Endothelial cell of umbilical vein (primary cell): ENCODE measurements around the gene KCNQ2. TPM values are rescaled to one million over a fixed set of nuclear protein-coding genes. Genes with fewer than 3 reads are reported as not detected.

ENCODE experiments used
- BruUV-seq: library from RNA; stranded (reverse); fragments of 400-500 nt; replicated peaks from 2 replicates; lab custom pipeline; 2021; lab: Mats Ljungman, UMichigan
- CTCF ChIA-PET: fragments of 300-600, 350-600 bp; sonication (Branson Sonifier 250); formaldehyde crosslinking; loops from one replicate; lab custom pipeline; 2021; ENCODE audit warnings: antibody characterized with exemption, inconsistent platforms; lab: Charles Lee
- POLR2A ChIA-PET: fragments of 300-600, 350-600 bp; sonication (Branson Sonifier 250); formaldehyde crosslinking; loops from one replicate; lab custom pipeline; 2021; ENCODE audit warnings: antibody characterized with exemption, inconsistent platforms; lab: Charles Lee
- DNase-seq: peaks from one replicate; pipeline ENCODE4 v3.0.0-alpha.2; 2011; ENCODE audit warnings: low read depth, low spot score
- FAIRE-seq: peaks from 2 replicates; lab custom pipeline; 2011; peaks lifted over from hg19 to GRCh38; lab: Jason Lieb, UNC
- H2AFZ ChIP-seq: 2 replicates; pipeline ENCODE4 v1.6.0; 2012; ENCODE audit warnings: low read depth, low read length, control low read depth, inconsistent platforms
- H3K27ac ChIP-seq: 2 replicates; pipeline ENCODE4 v1.5.1; 2011; ENCODE audit warnings: low read depth, mild to moderate bottlenecking, control low read depth, low read length, moderate library complexity; ENCODE audit not compliant: insufficient read depth
- H3K27me3 ChIP-seq, 2 experiments: 2 replicates each; pipeline versions ENCODE4 v1.6.0 to v1.6.1; 2011; ENCODE audit warnings: low read length in 2 of 2, mixed read lengths in 1 of 2; ENCODE audit not compliant: control insufficient read depth in 2 of 2, insufficient read depth in 2 of 2
- H3K36me3 ChIP-seq, 2 experiments: 2 replicates in 1 of 2; 3 replicates in 1 of 2; pipeline ENCODE4 v1.5.1; 2011; ENCODE audit warnings: low read length in 2 of 2, mild to moderate bottlenecking in 1 of 2, moderate library complexity in 1 of 2; ENCODE audit not compliant: control insufficient read depth in 2 of 2, insufficient read depth in 2 of 2; ENCODE audit errors: extremely low read depth in 1 of 2
- H3K4me1 ChIP-seq: 3 replicates; pipeline ENCODE4 v1.5.1; 2011; ENCODE audit warnings: mild to moderate bottlenecking, low read length; ENCODE audit not compliant: control insufficient read depth, insufficient read depth; ENCODE audit errors: extremely low read depth
- H3K4me2 ChIP-seq: 2 replicates; pipeline ENCODE4 v1.6.1; 2011; ENCODE audit warnings: low read length, control low read depth, mixed read lengths; ENCODE audit not compliant: insufficient read depth
- H3K4me3 ChIP-seq, 3 experiments: fragments of 200-600 bp in 1 of 3; sonication (generic), shearing (Covaris generic) in 1 of 3; replicated peaks in 1 of 3; 2 replicates each; pipeline ENCODE4 v1.5.1; 2011 to 2016; ENCODE audit warnings: control low read depth in 3 of 3, low read length in 3 of 3, mild to moderate bottlenecking in 2 of 3, inconsistent platforms in 1 of 3, low read depth in 1 of 3, moderate library complexity in 1 of 3; ENCODE audit not compliant: insufficient read depth in 1 of 3
- H3K79me2 ChIP-seq: 2 replicates; pipeline ENCODE4 v1.6.0; 2012; ENCODE audit warnings: low read length, inconsistent platforms; ENCODE audit not compliant: control insufficient read depth, insufficient read depth
- H3K9ac ChIP-seq: replicated peaks from 2 replicates; pipeline ENCODE3; 2011; ENCODE audit warnings: low read length, control low read depth; ENCODE audit not compliant: insufficient read depth; ENCODE audit errors: extremely low read depth
- H3K9me1 ChIP-seq: replicated peaks from 3 replicates; pipeline ENCODE4 v1.6.0; 2011; ENCODE audit warnings: mild to moderate bottlenecking, low read length; ENCODE audit not compliant: control insufficient read depth, insufficient read depth; ENCODE audit errors: extremely low read depth
- H3K9me3 ChIP-seq: replicated peaks from 2 replicates; pipeline ENCODE4 v1.5.1; 2012; ENCODE audit warnings: low read length, inconsistent platforms; ENCODE audit not compliant: control insufficient read depth, insufficient read depth
- H4K20me1 ChIP-seq: replicated peaks from 2 replicates; pipeline ENCODE3; 2011; ENCODE audit warnings: mild to moderate bottlenecking, low read length; ENCODE audit not compliant: control insufficient read depth, insufficient read depth; ENCODE audit errors: extremely low read depth
- EZH2 ChIP-seq: IDR thresholded peaks from 2 replicates; pipeline ENCODE4 v1.6.1; 2012; ENCODE audit warnings: borderline replicate concordance, low read depth, mild to moderate bottlenecking, moderate library complexity, low read length, inconsistent platforms; ENCODE audit not compliant: severe bottlenecking
- FOS ChIP-seq: IDR thresholded peaks from 2 replicates; pipeline ENCODE4 v1.6.1; 2011; ENCODE audit warnings: mild to moderate bottlenecking, low read length, moderate library complexity, borderline replicate concordance; ENCODE audit not compliant: insufficient read depth
- GATA2 ChIP-seq: IDR thresholded peaks from 2 replicates; pipeline ENCODE4 v1.7.0; 2011; ENCODE audit warnings: low read depth, mild to moderate bottlenecking, moderate library complexity, mixed read lengths, low read length; ENCODE audit not compliant: insufficient read length, insufficient read depth
- JUN ChIP-seq: IDR thresholded peaks from 2 replicates; pipeline ENCODE4 v1.6.1; 2011; ENCODE audit warnings: borderline replicate concordance, low read depth; ENCODE audit not compliant: insufficient read length, insufficient read depth
- MYC ChIP-seq: IDR thresholded peaks from one replicate; pipeline ENCODE4 v1.6.1; 2011; ENCODE audit warnings: mild to moderate bottlenecking, low read depth, low read length
- POLR2A ChIP-seq: IDR thresholded peaks from 2 replicates; pipeline ENCODE4 v1.6.1; 2012; ENCODE audit warnings: low read depth, mild to moderate bottlenecking, control low read depth, low read length
- POLR2AphosphoS5 ChIP-seq: IDR thresholded peaks from 2 replicates; pipeline ENCODE4 v1.6.1; 2012; ENCODE audit warnings: low read depth, mild to moderate bottlenecking, control low read depth, low read length, moderate library complexity; ENCODE audit not compliant: insufficient read depth
- dilution Hi-C: fragments of 300-500 bp; cut with MboI; formaldehyde crosslinking; loops from one replicate; pipeline ENCODE4 v1.15.0; 2019; ENCODE audit warnings: low sequenced_read_pairs; ENCODE audit not compliant: extremely low pct_ligation_motif_present
- intact Hi-C: fragments of 100-400 bp; cut with micrococcal nuclease; formaldehyde crosslinking; loops from one replicate; pipeline ENCODE4 v1.10.0; 2022
- polyA plus RNA-seq, 4 experiments: library from polyadenylated mRNA; depleted of rRNA in 3 of 4; stranded (reverse) in 3 of 4; unstranded in 1 of 4; fragments of >200 nt; gene quantifications; 2 replicates each; pipeline versions ENCODE4 v1.2.1 to v1.2.3, GENCODE V29; 2011 to 2012; ENCODE audit warnings: missing spikeins in 1 of 4
- total RNA-seq: library from RNA; stranded (reverse); gene quantifications from 2 replicates; pipeline ENCODE4 v1.2.3, GENCODE V29; 2021
- TF ChIP-seq, protein P1 (sequence below): IDR thresholded peaks from 2 replicates; pipeline ENCODE4 v1.6.1; 2011; ENCODE audit not compliant: insufficient read depth, insufficient read length
- TF ChIP-seq, protein P2 (sequence below), 2 donors: IDR thresholded peaks; 1 replicate in 1 of 2; 2 replicates in 1 of 2; pipeline ENCODE4 v1.5.1; 2011; ENCODE audit warnings: low read length in 2 of 2, mild to moderate bottlenecking in 2 of 2, moderate library complexity in 2 of 2, control low read depth in 1 of 2, inconsistent platforms in 1 of 2, low read depth in 1 of 2; ENCODE audit not compliant: insufficient read depth in 1 of 2; ENCODE audit errors: extremely low read depth in 1 of 2

KCNQ2 gene
- total and polyA plus RNA-seq, 2 donors (not counting 3 experiments of a cell fraction or from before 2014, with no cell fraction given), result not detected

DNA sequence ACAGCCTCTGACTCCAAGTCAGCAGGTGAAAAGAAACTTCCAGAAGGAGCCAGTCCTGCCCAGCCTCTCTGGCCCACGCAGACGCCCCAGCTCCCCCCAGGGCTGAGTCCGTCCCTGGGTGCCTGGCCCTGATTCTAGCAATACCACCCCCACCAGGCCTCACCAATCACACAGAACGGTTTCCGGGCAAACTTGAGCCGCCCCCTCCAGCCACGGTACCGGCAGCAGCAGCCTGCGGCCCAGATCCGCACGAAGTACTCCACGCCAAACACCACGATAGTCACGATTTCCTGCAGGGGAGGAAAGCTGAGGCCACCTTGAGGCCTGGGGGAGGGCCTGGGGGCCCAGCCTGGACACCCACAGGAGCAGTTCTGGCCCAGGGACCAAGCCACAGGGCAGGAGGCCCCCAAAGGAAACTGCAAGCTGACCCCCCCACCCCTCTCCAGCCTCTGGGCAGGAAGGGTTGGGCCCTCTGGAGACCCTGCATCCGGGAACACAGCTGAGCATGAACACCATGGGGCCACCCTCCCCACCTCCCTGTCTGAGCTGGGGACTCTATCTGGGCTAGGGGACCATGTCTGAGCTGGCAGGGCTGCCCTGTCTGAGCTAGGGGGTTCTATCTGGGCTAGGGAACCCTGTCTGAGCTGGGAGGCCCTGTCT, 27.2 kb downstream of the KCNQ2 start:
- H4K20me1 ChIP-seq, result no peaks in the 10 kb centered on the region
- DNase-seq (no peak), FAIRE-seq (no peak)
- H3K4me2 ChIP-seq, result no peak overlapping the region
- no peaks in the 10 kb centered on the region for H3K4me1 ChIP-seq
- ChIA-PET POLR2A (no interaction called here), CTCF (interaction anchor here (0.7 to 1.4 kb wide), 3 partner anchors 9 to 76 kb away, joined by 3 to 4 read pairs (median 3); partner anchors contain the start of gene PPDPF)
- H3K9ac ChIP-seq, result no peak overlapping the region
- no peaks in the 10 kb centered on the region for H3K27me3 ChIP-seq
- intact Hi-C loops, result no loop called here
- H3K9me1 ChIP-seq, result no peaks in the 10 kb centered on the region
- TF ChIP-seq, protein P1, sequence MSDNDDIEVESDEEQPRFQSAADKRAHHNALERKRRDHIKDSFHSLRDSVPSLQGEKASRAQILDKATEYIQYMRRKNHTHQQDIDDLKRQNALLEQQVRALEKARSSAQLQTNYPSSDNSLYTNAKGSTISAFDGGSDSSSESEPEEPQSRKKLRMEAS, result no peak
- TF ChIP-seq JUN (no peak), MYC (no peak), POLR2A (no peak), GATA2 (no peak)
- no peak overlapping the region for H3K4me3 ChIP-seq
- H3K27ac ChIP-seq, result no peak overlapping the region
- H3K79me2 ChIP-seq, result no peaks in the 10 kb centered on the region
- no TSS peak for BruUV-seq
- no peak overlapping the region for H2AFZ ChIP-seq
- H3K36me3 ChIP-seq, result no peaks in the 10 kb centered on the region
- dilution Hi-C loops, result no loop called here
- H3K9me3 ChIP-seq, result no peaks in the 10 kb centered on the region

DNA sequence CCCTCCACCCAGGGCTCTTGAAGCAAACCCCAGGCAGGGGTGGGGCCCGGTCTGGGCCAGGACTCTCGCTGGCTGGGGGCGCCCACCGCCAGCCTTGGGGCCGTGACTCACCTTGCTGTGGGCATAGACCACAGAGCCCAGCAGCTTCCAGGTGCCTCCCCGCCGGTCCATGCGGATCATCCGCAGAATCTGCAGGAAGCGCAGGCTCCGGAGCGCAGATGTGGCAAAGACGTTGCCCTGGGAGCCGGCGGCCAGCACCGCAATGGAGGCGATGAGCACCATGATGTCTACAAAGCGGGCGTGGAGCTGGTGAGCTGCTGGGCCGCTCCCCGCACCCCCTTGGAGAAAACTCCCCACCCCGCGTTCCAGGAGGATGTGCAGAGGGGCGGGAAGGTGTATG, 27.9 kb downstream of the KCNQ2 start:
- Histone ChIP-seq H3K79me2 (no peaks in the 10 kb centered on the region), H3K36me3 (no peaks in the 10 kb centered on the region), H2AFZ (no peak overlapping the region), H3K9me1 (no peaks in the 10 kb centered on the region), H3K9me3 (no peaks in the 10 kb centered on the region), H4K20me1 (no peaks in the 10 kb centered on the region), H3K27ac (no peak overlapping the region), H3K27me3 (no peaks in the 10 kb centered on the region), H3K4me3 (no peak overlapping the region), H3K4me1 (no peaks in the 10 kb centered on the region), H3K9ac (no peak overlapping the region), H3K4me2 (no peak overlapping the region)
- no peak for DNase-seq
- TF ChIP-seq JUN (no peak), POLR2AphosphoS5 (no peak), MYC (no peak), POLR2A (no peak), GATA2 (no peak), EZH2 (no peak), FOS (no peak)
- TF ChIP-seq, protein P2, sequence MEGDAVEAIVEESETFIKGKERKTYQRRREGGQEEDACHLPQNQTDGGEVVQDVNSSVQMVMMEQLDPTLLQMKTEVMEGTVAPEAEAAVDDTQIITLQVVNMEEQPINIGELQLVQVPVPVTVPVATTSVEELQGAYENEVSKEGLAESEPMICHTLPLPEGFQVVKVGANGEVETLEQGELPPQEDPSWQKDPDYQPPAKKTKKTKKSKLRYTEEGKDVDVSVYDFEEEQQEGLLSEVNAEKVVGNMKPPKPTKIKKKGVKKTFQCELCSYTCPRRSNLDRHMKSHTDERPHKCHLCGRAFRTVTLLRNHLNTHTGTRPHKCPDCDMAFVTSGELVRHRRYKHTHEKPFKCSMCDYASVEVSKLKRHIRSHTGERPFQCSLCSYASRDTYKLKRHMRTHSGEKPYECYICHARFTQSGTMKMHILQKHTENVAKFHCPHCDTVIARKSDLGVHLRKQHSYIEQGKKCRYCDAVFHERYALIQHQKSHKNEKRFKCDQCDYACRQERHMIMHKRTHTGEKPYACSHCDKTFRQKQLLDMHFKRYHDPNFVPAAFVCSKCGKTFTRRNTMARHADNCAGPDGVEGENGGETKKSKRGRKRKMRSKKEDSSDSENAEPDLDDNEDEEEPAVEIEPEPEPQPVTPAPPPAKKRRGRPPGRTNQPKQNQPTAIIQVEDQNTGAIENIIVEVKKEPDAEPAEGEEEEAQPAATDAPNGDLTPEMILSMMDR (IDR thresholded peaks at IDR 0.05; ENCODE audit: extremely low read depth in 1 of 2, insufficient read depth in 1 of 2, low read depth in 1 of 2, low read length in 2 of 2), result no peak
- TF ChIP-seq, protein P1, result no peak
- intact Hi-C loops (no loop called here), dilution Hi-C loops (no loop called here)
- CTCF ChIA-PET, result interaction anchor here (1.4 kb wide), 1 partner anchor 8 kb away, joined by 4 read pairs; no protein-coding TSS in a partner anchor
- POLR2A ChIA-PET, result no interaction called here
- FAIRE-seq, result no peak
- BruUV-seq, result no TSS peak
